Heart right ventricle (tissue), 16 donors: ENCODE measurements around the gene ZNHIT3. TPM values are rescaled to one million over a fixed set of nuclear protein-coding genes. Genes with fewer than 3 reads are reported as not detected.

ENCODE experiments used
- ATAC-seq, 8 donors: fragments of 200-7000 bp; cut with Tn5 transposase; one replicate each; pipeline ENCODE4 v1.9.1; 2020; ENCODE audit warnings: mild to moderate bottlenecking in 8 of 8, moderate library complexity in 8 of 8, moderate number of reproducible peaks in 1 of 8
- DNase-seq, 2 donors: peaks; one replicate each; pipeline ENCODE4 v3.0.0-alpha.2; 2020
- H3K27ac ChIP-seq, 10 donors: fragments of 200-600 bp; sonication (generic) in 2 of 10; one replicate each; pipeline versions ENCODE4 v1.5.0 to v1.8.0; 2020 to 2022; ENCODE audit warnings: mild to moderate bottlenecking in 3 of 10
- H3K27me3 ChIP-seq, 7 donors: fragments of 200-600 bp; one replicate each; pipeline ENCODE4 v1.8.0; 2021 to 2022; ENCODE audit warnings: mild to moderate bottlenecking in 2 of 7
- H3K36me3 ChIP-seq, 9 donors: fragments of 200-600 bp; sonication (generic) in 1 of 9; one replicate each; pipeline versions ENCODE4 v1.5.0 to v1.8.0; 2020 to 2022; ENCODE audit warnings: mild to moderate bottlenecking in 2 of 9
- H3K4me1 ChIP-seq, 9 donors: fragments of 200-600 bp; sonication (generic) in 1 of 9; one replicate each; pipeline versions ENCODE4 v1.5.0 to v1.8.0; 2020 to 2022; ENCODE audit warnings: mild to moderate bottlenecking in 4 of 9
- H3K4me3 ChIP-seq, 10 donors: fragments of 200-600 bp; sonication (generic) in 2 of 10; one replicate each; pipeline versions ENCODE4 v1.5.0 to v1.8.0; 2020 to 2022; ENCODE audit warnings: mild to moderate bottlenecking in 7 of 10, moderate library complexity in 2 of 10
- H3K9me3 ChIP-seq, 11 donors: fragments of 200-600 bp in 10 of 11; sonication (generic) in 2 of 11; one replicate each; pipeline versions ENCODE4 v1.5.0 to v1.8.0; 2013 to 2022; ENCODE audit warnings: mild to moderate bottlenecking in 2 of 11, control low read depth in 1 of 11, moderate library complexity in 1 of 11
- CTCF ChIP-seq, 9 donors: fragments of 200-600 bp; sonication (generic) in 2 of 9; IDR thresholded peaks; one replicate each; pipeline versions ENCODE4 v1.5.0 to v1.8.0; 2021 to 2022; ENCODE audit warnings: antibody characterized with exemption in 9 of 9, mild to moderate bottlenecking in 5 of 9, moderate library complexity in 1 of 9
- WGBS, 2 donors: extraction: QIAGEN DNeasy Blood & Tissue Kit; methylation state at CpG; one replicate each; pipeline ENCODE4 v1.1.7; 2013; ENCODE audit warnings: inconsistent platforms in 1 of 2; 5-methylcytosine and 5-hydroxymethylcytosine counted together
- intact Hi-C, 10 donors: fragments of 100-400 bp; cut with DNase I; formaldehyde crosslinking; loops; one replicate each; pipeline versions ENCODE4 v1.11.1 to v1.14.2; 2022
- polyA plus RNA-seq, 2 donors: library from polyadenylated mRNA; stranded (reverse); fragments of 200-250 nt; gene quantifications; one replicate each; pipeline ENCODE4 v1.2.3, GENCODE V29; 2013
- total RNA-seq, 10 donors: library from RNA; stranded (reverse); fragmentation: NEBNext Ultra II Directional in 3 of 10; extraction: Animal tissue kit (Norgen Biotek cat#: 25700) in 3 of 10; gene quantifications; one replicate each; pipeline versions ENCODE4 v1.2.1 to v1.2.4, GENCODE V29; 2021 to 2023
- donor health status: Arrhythmogenic right ventricular cardiomyopathy.
- donor health status: ischemic (EF 13 %, LVEDD 7.1; RV severe dilation, severe dysfunction).
- donor health status: healthy with polysubstance abuse.
- donor health status: DM: no; HTN: yes; CAD: no.
- donor health status: DM: no; HTN: no; CAD: no.
- donor health status: ischemic (EF 25% LVEDD 6.9; RV normal size, moderate dysfunction).
- donor health status: ischemic (EF 25% LVEDD 5.7; RV mildly dilated, moderate dysfunction).
- donor health status: healthy.
- donor health status: DM: yes; HTN: yes; CAD: no.
- donor health status: Ischemic cardiomyopathy.
- donor health status: ischemic (EF 35%, LVEDD 5.7; RV mildly dilated, moderate dysfunction).
- donor health status: nonischemic (EF 11% LVEDD 7.7; RV severe dilation, severe dysfunction).
- donor health status: DM: yes; HTN: yes; CAD: no.
- donor health status: PGD.
- donor health status: ischemic (EF 29% LVEDD 5.4; RV normal size, mild dysfunction).
- donor health status: nonischemic (EF 23%, LVEDD 6.1; RV moderate dilation, normal function).

Gene ZNHIT3
- total and polyA plus RNA-seq, 12 donors: 12.0 to 34.0 (median 23.0) TPM

GRCh38 chr17:36463916-36464764 is 22.3 kb upstream of the ZNHIT3 start:
- 12% methylated on average over 54 of the region's 54 CpGs for WGBS, 2 donors
- ATAC-seq: peak; percentile 79 to 96 (median 92)
- Histone ChIP-seq H3K36me3 (no peaks in the 10 kb centered on the region), H3K9me3 (no peaks in the 10 kb centered on the region), H3K4me3 (no peak overlapping the region), H3K27ac (no peak overlapping the region), H3K4me1 (no peaks in the 10 kb centered on the region), H3K27me3 (peaks cover 4 to 83% (median 74%) of the 10 kb centered on the region in 7 donors)
- peak; percentile 46 to 47 for DNase-seq
- no peak for TF ChIP-seq CTCF (IDR thresholded peaks at IDR 0.05)
- intact Hi-C loops: no loop called here

GRCh38 chr17:36464765-36465088 is 21.8 kb upstream of the ZNHIT3 start:
- ATAC-seq: no peak
- Histone ChIP-seq H3K9me3 (no peaks in the 10 kb centered on the region), H3K27me3 (peaks cover 4 to 83% (median 76%) of the 10 kb centered on the region in 7 donors), H3K4me3 (no peak overlapping the region), H3K27ac (no peak overlapping the region), H3K4me1 (no peaks in the 10 kb centered on the region), H3K36me3 (no peaks in the 10 kb centered on the region)
- TF ChIP-seq CTCF (IDR thresholded peaks at IDR 0.05): no peak
- 7 to 8% methylated on average over 21 of the region's 21 CpGs for WGBS, 2 donors
- intact Hi-C loops: no loop called here
- DNase-seq: no peak

DNA sequence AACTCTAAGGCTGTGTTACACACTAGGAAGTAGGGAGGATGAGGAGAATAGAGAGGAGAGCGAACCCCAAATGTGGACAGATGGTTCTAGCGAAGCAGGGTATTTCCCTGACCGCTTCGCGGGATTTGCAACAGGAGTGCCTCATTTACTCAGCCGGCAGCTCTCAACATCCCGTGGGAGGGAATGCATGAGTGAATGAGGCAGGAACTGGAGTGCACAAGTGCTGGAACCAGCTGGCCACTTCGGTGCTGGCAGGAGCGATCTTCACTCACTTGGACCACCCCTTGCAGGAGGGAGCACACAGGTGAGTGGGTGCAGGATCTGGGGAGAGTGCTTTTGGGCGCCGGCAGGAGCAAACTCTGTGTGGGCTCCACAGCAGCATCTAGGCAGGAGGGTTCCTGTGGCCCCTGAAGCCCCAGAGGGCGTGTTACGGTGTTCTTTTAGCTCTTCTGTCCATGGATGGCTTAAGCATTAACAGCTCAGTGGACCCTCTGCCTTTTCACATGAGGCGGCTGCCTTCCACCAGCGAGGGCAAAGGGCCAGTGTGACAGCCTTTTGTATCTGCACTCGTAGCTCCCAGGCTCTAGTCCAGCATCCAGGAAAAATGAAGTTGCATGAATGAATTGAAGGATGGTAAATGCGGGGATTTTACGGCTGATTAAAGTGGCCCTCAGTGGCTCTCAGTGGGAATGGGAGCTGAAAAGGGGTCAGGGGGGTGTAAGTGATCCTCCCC is 17.4 kb upstream of the ZNHIT3 start:
- Histone ChIP-seq H3K4me1 (no peaks in the 10 kb centered on the region), H3K36me3 (no peaks in the 10 kb centered on the region), H3K27ac (no peak overlapping the region), H3K4me3 (no peak overlapping the region), H3K9me3 (no peaks in the 10 kb centered on the region), H3K27me3 (peaks cover 4 to 78% (median 65%) of the 10 kb centered on the region in 7 donors)
- no peak for DNase-seq
- no peak for ATAC-seq
- 65 to 66% methylated on average over 18 of the region's 18 CpGs for WGBS, 2 donors
- intact Hi-C loops: no loop called here
- no peak for TF ChIP-seq CTCF (IDR thresholded peaks at IDR 0.05)

GRCh38 chr17:36469733-36470132 is 16.7 kb upstream of the ZNHIT3 start:
- Histone ChIP-seq H3K36me3 (no peaks in the 10 kb centered on the region), H3K9me3 (no peaks in the 10 kb centered on the region), H3K4me3 (no peak overlapping the region), H3K27ac (no peak overlapping the region), H3K27me3 (peaks cover 4 to 71% (median 61%) of the 10 kb centered on the region in 7 donors), H3K4me1 (no peaks in the 10 kb centered on the region)
- intact Hi-C loops: loop anchor here in 1 of 10 donors (10.0 kb wide), 1 partner anchor 485 kb away; the partner anchor contains the start of genes CCL14 and CCL16
- ATAC-seq: no peak
- no peak for TF ChIP-seq CTCF (IDR thresholded peaks at IDR 0.05)
- WGBS, 2 donors: 71 to 74% methylated on average over 7 of the region's 7 CpGs
- no peak for DNase-seq
